Cardiac fibroblast (primary cell): Measurements from ENCODE around the gene C8B.

Experiments used
- DNase-seq, 2 donors: peaks; one replicate each; pipeline versions ENCODE4 v3.0.0 to v3.0.0-alpha.2; 2010; ENCODE audit warnings: low read depth in 2 of 2
- H3K4me3 ChIP-seq, 2 donors: replicated peaks in 1 of 2; 1 replicate in 1 of 2; 2 replicates in 1 of 2; pipeline ENCODE4 v1.5.1; 2011; ENCODE audit warnings: low read depth in 2 of 2, low read length in 2 of 2, mild to moderate bottlenecking in 2 of 2, moderate library complexity in 1 of 2
- CTCF ChIP-seq: IDR thresholded peaks from one replicate; pipeline ENCODE4 v1.5.1; 2011; ENCODE audit warnings: low read depth, mild to moderate bottlenecking, low read length, inconsistent platforms

Gene C8B

DNA sequence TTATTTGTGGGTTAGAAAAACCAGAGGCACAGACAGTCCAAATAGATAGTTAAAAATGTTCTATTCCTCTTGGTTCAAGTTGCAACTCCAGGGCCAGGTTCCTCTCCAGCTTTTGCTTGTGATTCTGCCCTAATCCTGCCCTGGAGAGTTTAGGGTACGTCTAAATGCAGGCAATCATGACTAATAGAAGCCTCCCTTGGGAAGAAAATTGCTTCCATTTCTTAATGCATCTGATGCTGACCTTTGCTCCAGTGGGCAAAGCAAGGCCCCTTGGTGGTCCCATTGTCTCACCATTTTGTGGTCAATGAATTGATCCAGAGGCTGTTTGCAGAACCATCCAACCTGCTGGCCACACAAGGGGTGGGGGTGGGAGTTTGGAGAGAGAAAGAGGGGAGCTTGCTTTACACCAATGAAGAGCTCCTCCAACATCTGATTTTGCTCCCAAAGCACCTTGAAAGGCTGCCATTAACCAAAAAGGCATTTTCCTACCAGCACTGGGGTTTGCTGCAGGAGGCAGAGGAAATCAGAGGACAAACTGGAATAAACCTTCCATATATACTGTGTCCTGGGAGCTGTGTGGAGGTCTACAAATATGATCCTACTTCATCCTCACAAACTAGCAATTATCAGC lies 31.3 kb downstream of the C8B start:
- no peak for TF ChIP-seq CTCF
- peak; percentile 67 to 73 for DNase-seq
- no peak overlapping the region for H3K4me3 ChIP-seq

DNA sequence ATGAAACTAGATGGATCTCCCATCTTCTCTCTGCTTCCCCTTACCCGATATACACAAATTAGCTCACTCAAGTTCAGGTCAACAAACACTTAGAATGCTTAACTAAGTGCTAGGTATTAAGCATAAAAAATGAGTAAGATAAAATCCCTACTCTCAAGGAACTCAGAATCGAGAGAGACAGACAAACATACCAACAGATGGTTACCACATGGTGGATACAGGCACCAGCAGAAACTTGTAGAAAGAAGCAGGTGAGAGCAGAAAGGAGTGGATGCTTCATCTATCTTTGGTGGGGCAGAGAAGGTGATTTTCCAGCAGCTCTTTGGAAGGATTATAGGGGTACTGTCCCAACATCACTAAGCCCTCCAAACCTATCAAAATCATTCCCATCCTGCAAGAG lies 32.2 kb downstream of the C8B start:
- DNase-seq, result no peak
- H3K4me3 ChIP-seq, result no peak overlapping the region
- TF ChIP-seq CTCF, result no peak

DNA sequence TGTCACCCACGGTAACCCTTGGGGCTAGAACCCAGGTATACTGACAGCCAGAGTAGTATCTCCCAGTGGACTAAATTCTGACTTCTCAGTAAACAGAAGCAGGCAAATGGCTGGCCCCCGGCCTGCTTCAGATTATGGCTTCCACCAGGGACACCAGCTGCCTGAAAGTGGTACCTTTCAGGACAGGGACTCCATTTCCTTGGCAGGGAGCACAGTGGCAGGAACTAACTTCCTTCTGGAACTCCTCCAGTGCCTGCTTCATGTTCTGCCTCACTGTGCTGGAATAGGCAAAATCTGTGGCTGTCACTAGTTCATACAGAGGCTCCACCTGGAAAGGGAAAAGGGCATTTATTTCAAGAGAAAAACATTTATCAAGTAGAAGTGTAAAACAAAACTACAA lies 32.7 kb downstream of the C8B start:
- no peak for TF ChIP-seq CTCF
- H3K4me3 ChIP-seq, result no peak overlapping the region
- DNase-seq, result no peak

GRCh38 chr1:56931686-56932085 lies 34.1 kb downstream of the C8B start:
- TF ChIP-seq CTCF, result no peak
- no peak for DNase-seq
- no peak overlapping the region for H3K4me3 ChIP-seq

GRCh38 chr1:56931211-56931610 lies 34.6 kb downstream of the C8B start:
- H3K4me3 ChIP-seq, result no peak overlapping the region
- TF ChIP-seq CTCF, result no peak
- no peak for DNase-seq

DNA sequence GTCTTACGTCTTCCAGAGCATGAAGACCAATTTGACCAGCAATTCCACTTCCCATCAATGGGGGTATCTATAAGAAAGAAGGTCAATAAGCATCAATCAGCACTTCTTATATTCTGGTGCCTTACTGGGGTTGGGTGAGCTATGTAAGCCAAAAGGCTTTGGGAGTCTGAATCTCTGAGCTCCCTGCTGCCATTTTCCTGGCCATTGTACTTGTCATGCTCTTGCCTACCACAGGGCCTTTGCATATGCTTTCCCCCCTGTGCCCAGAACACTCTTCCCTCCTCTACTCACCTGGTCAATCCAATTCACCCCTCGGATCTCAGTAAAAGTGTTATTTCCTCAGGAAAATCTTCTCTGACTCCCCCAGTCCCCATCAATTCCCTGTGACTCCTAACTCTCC lies 36.3 kb downstream of the C8B start:
- no peak for DNase-seq
- no peak for TF ChIP-seq CTCF
- no peak overlapping the region for H3K4me3 ChIP-seq

DNA sequence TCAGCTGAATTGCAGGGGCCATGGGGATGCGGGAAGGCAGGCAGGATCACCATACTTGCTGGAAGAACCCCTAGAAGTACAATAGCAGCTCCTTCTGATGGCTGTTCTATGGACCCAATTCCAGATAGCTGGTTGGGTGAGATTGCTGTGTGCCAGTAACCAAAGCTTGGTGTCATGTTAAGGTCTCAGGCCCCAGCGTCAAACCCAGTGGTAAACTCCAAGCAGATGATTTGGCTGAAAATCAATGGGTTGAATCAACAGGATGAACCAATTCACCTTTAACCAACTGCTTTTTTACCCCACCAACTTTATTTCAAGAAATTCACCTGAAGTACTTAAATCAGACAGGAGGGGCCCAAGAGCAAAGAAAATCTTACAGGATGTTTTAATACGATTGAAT lies 37.8 kb downstream of the C8B start:
- no peak overlapping the region for H3K4me3 ChIP-seq
- no peak for TF ChIP-seq CTCF
- no peak for DNase-seq
